ENCODE data around the gene TMEM53. TPM values are rescaled to one million over a fixed set of nuclear protein-coding genes. Genes with fewer than 3 reads are reported as not detected.
A peak's percentile ranks its signal among the peaks of the same experiment; 100 is the strongest.

TMEM53 gene
- total and polyA plus RNA-seq, 2 experiments from 2014 or later = 6.9 to 37.4 TPM

DNA sequence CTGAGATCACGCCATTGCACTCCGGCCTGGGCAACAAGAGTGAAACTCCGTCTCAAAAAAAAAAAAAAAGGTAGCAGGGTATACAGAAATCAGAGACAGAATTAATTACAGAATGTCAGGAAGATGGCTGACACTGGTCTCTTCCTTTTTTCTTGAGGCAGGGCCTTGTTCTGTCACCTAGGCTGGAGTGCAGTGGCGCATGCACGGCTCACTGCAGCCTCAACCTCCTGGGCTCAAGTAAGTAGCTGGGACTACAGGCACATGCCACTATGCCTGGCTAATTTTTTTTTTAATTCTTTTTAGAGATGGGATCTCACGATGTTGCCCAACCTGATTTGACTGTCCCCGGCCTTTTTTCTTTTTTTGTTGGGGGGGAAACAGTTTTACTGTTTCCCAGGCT lies 40.3 kb upstream of the TMEM53 start:
- H3K4me1 ChIP-seq (ENCODE audit: insufficient read depth) = no peaks in the 10 kb centered on the region
- H3K79me2 ChIP-seq = no peaks in the 10 kb centered on the region
- no peak for TF ChIP-seq EZH2 (IDR thresholded peaks at IDR 0.05; ENCODE audit: borderline replicate concordance)
- TF ChIP-seq EZH2phosphoT487 (IDR thresholded peaks at IDR 0.05; ENCODE audit: low read depth, severe bottlenecking, unreplicated experiment) = no peak
- TF ChIP-seq, protein P1, sequence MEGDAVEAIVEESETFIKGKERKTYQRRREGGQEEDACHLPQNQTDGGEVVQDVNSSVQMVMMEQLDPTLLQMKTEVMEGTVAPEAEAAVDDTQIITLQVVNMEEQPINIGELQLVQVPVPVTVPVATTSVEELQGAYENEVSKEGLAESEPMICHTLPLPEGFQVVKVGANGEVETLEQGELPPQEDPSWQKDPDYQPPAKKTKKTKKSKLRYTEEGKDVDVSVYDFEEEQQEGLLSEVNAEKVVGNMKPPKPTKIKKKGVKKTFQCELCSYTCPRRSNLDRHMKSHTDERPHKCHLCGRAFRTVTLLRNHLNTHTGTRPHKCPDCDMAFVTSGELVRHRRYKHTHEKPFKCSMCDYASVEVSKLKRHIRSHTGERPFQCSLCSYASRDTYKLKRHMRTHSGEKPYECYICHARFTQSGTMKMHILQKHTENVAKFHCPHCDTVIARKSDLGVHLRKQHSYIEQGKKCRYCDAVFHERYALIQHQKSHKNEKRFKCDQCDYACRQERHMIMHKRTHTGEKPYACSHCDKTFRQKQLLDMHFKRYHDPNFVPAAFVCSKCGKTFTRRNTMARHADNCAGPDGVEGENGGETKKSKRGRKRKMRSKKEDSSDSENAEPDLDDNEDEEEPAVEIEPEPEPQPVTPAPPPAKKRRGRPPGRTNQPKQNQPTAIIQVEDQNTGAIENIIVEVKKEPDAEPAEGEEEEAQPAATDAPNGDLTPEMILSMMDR (IDR thresholded peaks at IDR 0.05; ENCODE audit: poor library complexity) = no peak
- no peak overlapping the region for H3K4me3 ChIP-seq
- no peaks in the 10 kb centered on the region for H3K9me2 ChIP-seq (replicated peaks; ENCODE audit: insufficient read depth)
- no peaks in the 10 kb centered on the region for H4K20me1 ChIP-seq (ENCODE audit: insufficient read depth, poor library complexity, severe bottlenecking)
- no peaks in the 10 kb centered on the region for H3K36me3 ChIP-seq (replicated peaks; ENCODE audit: insufficient read depth, low read depth)
- no peak overlapping the region for H2AFZ ChIP-seq
- whole genome bisulfite sequencing (ENCODE audit: low lambda C conversion rate, missing lambda C conversion rate) = 93% methylated on average over 7 of the region's 7 CpGs
- no peak overlapping the region for H3K27ac ChIP-seq
- H3K27me3 ChIP-seq = no peaks in the 10 kb centered on the region
- DNase-seq (ENCODE audit: low spot score) = no peak
- no peaks in the 10 kb centered on the region for H3K9me3 ChIP-seq (ENCODE audit: low read depth)
- no peak overlapping the region for H3K4me2 ChIP-seq

DNA sequence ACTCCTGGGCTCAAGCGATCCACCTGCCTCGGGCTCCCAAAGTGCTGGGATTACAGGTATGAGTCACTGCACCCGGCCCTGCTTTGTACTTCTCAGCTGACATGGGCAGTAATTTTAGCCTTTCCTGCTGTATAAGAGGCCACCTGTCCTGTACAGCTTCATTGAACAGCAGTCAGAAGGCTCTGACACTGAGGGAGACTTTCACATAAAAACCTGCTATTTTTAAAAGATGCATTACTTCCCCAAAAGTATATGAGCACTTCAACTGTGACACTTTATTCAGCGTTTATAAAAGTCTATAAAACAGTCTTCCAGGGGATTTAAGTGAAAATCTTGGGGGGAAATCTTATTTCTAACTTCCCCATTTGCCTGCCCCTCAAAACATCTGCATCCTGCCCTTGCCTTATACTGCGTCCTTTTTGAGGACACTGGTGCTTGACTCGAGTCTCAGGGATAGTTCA lies 39.1 kb upstream of the TMEM53 start:
- TF ChIP-seq EZH2phosphoT487 (IDR thresholded peaks at IDR 0.05; ENCODE audit: low read depth, severe bottlenecking, unreplicated experiment) (no peak), EZH2 (IDR thresholded peaks at IDR 0.05; ENCODE audit: borderline replicate concordance) (no peak)
- TF ChIP-seq, protein P1 (IDR thresholded peaks at IDR 0.05; ENCODE audit: poor library complexity) = no peak
- Histone ChIP-seq H3K79me2 (no peaks in the 10 kb centered on the region), H3K27me3 (no peaks in the 10 kb centered on the region), H3K4me3 (no peak overlapping the region), H4K20me1 (ENCODE audit: insufficient read depth, poor library complexity, severe bottlenecking) (no peaks in the 10 kb centered on the region), H3K36me3 (replicated peaks; ENCODE audit: insufficient read depth, low read depth) (no peaks in the 10 kb centered on the region), H2AFZ (no peak overlapping the region), H3K4me1 (ENCODE audit: insufficient read depth) (no peaks in the 10 kb centered on the region), H3K9me2 (replicated peaks; ENCODE audit: insufficient read depth) (no peaks in the 10 kb centered on the region), H3K4me2 (peak overlapping the region; percentile 41), H3K9me3 (ENCODE audit: low read depth) (no peaks in the 10 kb centered on the region), H3K27ac (peak overlapping the region; percentile 80)
- WGBS (ENCODE audit: low lambda C conversion rate, missing lambda C conversion rate) = 56% methylated on average over 6 of the region's 6 CpGs
- peak; percentile 46 for DNase-seq (ENCODE audit: low spot score)

DNA sequence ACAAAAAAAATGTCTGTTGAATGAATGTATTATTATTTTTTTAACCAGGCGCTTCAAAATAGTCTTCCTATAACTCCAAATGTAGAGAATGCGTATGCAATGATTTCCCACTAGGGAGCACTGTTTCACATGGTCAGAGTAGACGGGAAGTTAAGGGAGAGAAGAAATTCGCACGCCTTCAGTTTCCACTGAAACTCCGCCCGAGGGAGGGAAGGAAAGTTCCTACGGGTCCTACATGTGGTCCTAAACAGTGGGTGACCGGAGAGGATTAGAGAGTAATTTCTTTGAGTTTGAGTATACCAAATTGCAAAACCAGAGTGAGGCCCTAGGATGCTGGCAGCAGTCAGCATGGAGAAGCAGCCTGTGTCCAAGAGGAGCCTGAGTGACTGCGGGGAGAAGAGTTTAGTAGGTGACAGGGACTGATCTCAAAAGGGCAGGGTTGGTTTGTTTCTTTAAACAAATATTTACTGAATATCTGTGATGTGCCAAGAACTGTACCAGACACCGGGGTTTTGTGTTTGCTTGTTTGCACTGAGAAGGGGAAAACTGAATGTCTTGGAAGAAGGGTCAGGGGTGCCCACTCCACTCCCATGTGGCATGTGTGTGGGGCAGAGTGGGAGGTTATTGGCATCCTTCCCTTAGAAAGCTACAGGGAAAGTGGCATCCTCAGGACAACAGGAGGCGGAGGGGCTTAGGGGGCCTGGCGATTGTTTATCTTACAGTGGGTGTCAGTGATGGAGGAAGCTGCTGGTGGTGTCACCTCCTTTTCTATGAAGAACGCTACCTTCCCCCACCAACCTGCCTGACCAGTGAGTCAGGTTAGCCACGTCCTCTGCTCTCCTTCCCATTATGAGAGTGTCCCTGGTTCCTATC lies 33.9 kb upstream of the TMEM53 start:
- H3K4me2 ChIP-seq = no peak overlapping the region

More for the DNA sequence above, 33.9 kb upstream of the TMEM53 start:
- TF ChIP-seq, protein P1 (IDR thresholded peaks at IDR 0.05; ENCODE audit: poor library complexity) = peak; percentile 50
- no peak for TF ChIP-seq EZH2phosphoT487 (IDR thresholded peaks at IDR 0.05; ENCODE audit: low read depth, severe bottlenecking, unreplicated experiment)
- no peaks in the 10 kb centered on the region for H4K20me1 ChIP-seq (ENCODE audit: insufficient read depth, poor library complexity, severe bottlenecking)
- H3K9me3 ChIP-seq (ENCODE audit: low read depth) = no peaks in the 10 kb centered on the region
- H3K9me2 ChIP-seq (replicated peaks; ENCODE audit: insufficient read depth) = no peaks in the 10 kb centered on the region
- no peak overlapping the region for H3K4me3 ChIP-seq
- H3K27me3 ChIP-seq = no peaks in the 10 kb centered on the region
- no peak overlapping the region for H2AFZ ChIP-seq
- H3K36me3 ChIP-seq (replicated peaks; ENCODE audit: insufficient read depth, low read depth) = no peaks in the 10 kb centered on the region
- peak; percentile 57 for DNase-seq (ENCODE audit: low spot score)
- H3K79me2 ChIP-seq = no peaks in the 10 kb centered on the region
- 58% methylated on average over 15 of the region's 15 CpGs for WGBS (ENCODE audit: low lambda C conversion rate, missing lambda C conversion rate)
- H3K27ac ChIP-seq = no peak overlapping the region
- no peaks in the 10 kb centered on the region for H3K4me1 ChIP-seq (ENCODE audit: insufficient read depth)

Measured in hepatocyte (in vitro differentiated cells).